MM.1S (cell line): ENCODE results near the gene IGFL1.

Source experiments
- DNase-seq: peaks from one replicate; pipeline ENCODE4 v3.0.0-alpha.2; 2015
- H2AFZ ChIP-seq: fragments of 300-600 bp; sonication (generic); 2 replicates; pipeline ENCODE4 v1.6.0; 2016; ENCODE audit warnings: antibody characterized with exemption, low read length
- H3F3A ChIP-seq: fragments of 300-600 bp; sonication (generic); 2 replicates; pipeline ENCODE4 v1.6.1; 2016; ENCODE audit warnings: mild to moderate bottlenecking, antibody characterized with exemption, low read length, moderate library complexity, mixed read lengths; ENCODE audit not compliant: insufficient read depth
- H3K27ac ChIP-seq: fragments of 300-600 bp; sonication (generic); 2 replicates; pipeline ENCODE4 v1.5.1; 2016; ENCODE audit warnings: mild to moderate bottlenecking, low read length
- H3K27me3 ChIP-seq: fragments of 300-600 bp; sonication (generic); replicated peaks from 2 replicates; pipeline ENCODE4 v1.6.0; 2016; ENCODE audit warnings: low read length; ENCODE audit not compliant: insufficient read depth
- H3K36me3 ChIP-seq: fragments of 300-600 bp; sonication (generic); replicated peaks from 2 replicates; pipeline ENCODE4 v1.6.1; 2016; ENCODE audit warnings: mild to moderate bottlenecking, low read length, mixed read lengths; ENCODE audit not compliant: insufficient read depth
- H3K4me1 ChIP-seq: fragments of 300-600 bp; sonication (generic); 2 replicates; pipeline ENCODE4 v1.6.1; 2016; ENCODE audit warnings: low read length, mixed read lengths
- H3K4me2 ChIP-seq: fragments of 300-600 bp; sonication (generic); 2 replicates; pipeline ENCODE4 v1.6.0; 2016; ENCODE audit warnings: low read depth, low read length
- H3K4me3 ChIP-seq: fragments of 300-600 bp; sonication (generic); 2 replicates; pipeline ENCODE4 v1.5.1; 2016; ENCODE audit warnings: low read length, mixed read lengths
- H3K79me2 ChIP-seq: fragments of 300-600 bp; sonication (generic); 2 replicates; pipeline ENCODE4 v1.6.1; 2016; ENCODE audit warnings: mixed run types, low read length, mixed read lengths
- H3K9ac ChIP-seq: fragments of 300-600 bp; sonication (generic); 2 replicates; pipeline ENCODE4 v1.6.1; 2016; ENCODE audit warnings: low read length, mixed read lengths
- H3K9me2 ChIP-seq: fragments of 300-600 bp; sonication (generic); replicated peaks from 2 replicates; pipeline ENCODE4 v1.6.1; 2016; ENCODE audit warnings: mild to moderate bottlenecking, low read length, mixed read lengths; ENCODE audit not compliant: insufficient read depth
- H3K9me3 ChIP-seq: fragments of 300-600 bp; sonication (generic); replicated peaks from 2 replicates; pipeline ENCODE4 v1.6.1; 2016; ENCODE audit warnings: mild to moderate bottlenecking, low read length, mixed read lengths; ENCODE audit not compliant: insufficient read depth
- H4K20me1 ChIP-seq: fragments of 300-600 bp; sonication (generic); 2 replicates; pipeline ENCODE4 v1.6.1; 2016; ENCODE audit warnings: mild to moderate bottlenecking, low read length, moderate library complexity, mixed read lengths; ENCODE audit not compliant: insufficient read depth
- EZH2 ChIP-seq: fragments of 300-600 bp; sonication (generic); optimal IDR thresholded peaks from 2 replicates; pipeline ENCODE3; 2017; ENCODE audit warnings: low read depth, mild to moderate bottlenecking, antibody characterized with exemption, low read length, mixed read lengths
- EZH2phosphoT487 ChIP-seq: fragments of 300-600 bp; sonication (generic); IDR thresholded peaks from 2 replicates; pipeline ENCODE4 v1.6.1; 2018; ENCODE audit warnings: antibody characterized with exemption, low read length
- TF ChIP-seq, protein P1 (sequence below): fragments of 300-600 bp; sonication (generic); IDR thresholded peaks from 2 replicates; pipeline ENCODE4 v1.5.1; 2016; ENCODE audit warnings: antibody characterized with exemption, low read length, mixed read lengths

Gene IGFL1

DNA sequence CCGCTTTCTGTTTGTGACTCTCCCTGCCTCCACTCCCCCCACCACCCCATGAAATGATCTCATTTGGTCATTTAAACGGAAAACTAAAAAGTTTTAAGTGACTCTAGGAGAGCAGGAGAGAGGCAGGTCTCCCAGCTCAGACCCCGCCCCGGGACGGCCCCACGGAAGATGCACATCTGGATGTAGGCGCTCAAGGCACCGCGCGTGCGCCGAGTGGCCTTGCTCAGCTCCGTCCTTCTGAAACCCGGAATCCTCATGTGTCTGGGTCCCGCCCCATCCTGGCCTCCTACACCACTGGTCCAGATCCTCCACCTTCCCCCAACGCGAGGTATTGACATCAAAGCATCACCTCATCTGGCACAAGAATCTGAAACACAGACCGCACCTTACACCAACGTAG lies 15.7 kb upstream of the IGFL1 start:
- Histone ChIP-seq H3K36me3 (no peaks in the 10 kb centered on the region), H2AFZ (no peak overlapping the region), H3K9me2 (no peaks in the 10 kb centered on the region), H4K20me1 (no peaks in the 10 kb centered on the region), H3K27me3 (peaks cover 80% of the 10 kb centered on the region), H3K27ac (no peak overlapping the region), H3K9me3 (no peaks in the 10 kb centered on the region), H3K4me2 (no peak overlapping the region), H3K4me3 (no peak overlapping the region), H3F3A (no peaks in the 10 kb centered on the region), H3K79me2 (no peaks in the 10 kb centered on the region), H3K4me1 (no peaks in the 10 kb centered on the region), H3K9ac (no peak overlapping the region)
- no peak for DNase-seq
- TF ChIP-seq EZH2, result no peak
- TF ChIP-seq, protein P1, sequence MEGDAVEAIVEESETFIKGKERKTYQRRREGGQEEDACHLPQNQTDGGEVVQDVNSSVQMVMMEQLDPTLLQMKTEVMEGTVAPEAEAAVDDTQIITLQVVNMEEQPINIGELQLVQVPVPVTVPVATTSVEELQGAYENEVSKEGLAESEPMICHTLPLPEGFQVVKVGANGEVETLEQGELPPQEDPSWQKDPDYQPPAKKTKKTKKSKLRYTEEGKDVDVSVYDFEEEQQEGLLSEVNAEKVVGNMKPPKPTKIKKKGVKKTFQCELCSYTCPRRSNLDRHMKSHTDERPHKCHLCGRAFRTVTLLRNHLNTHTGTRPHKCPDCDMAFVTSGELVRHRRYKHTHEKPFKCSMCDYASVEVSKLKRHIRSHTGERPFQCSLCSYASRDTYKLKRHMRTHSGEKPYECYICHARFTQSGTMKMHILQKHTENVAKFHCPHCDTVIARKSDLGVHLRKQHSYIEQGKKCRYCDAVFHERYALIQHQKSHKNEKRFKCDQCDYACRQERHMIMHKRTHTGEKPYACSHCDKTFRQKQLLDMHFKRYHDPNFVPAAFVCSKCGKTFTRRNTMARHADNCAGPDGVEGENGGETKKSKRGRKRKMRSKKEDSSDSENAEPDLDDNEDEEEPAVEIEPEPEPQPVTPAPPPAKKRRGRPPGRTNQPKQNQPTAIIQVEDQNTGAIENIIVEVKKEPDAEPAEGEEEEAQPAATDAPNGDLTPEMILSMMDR, result no peak
- TF ChIP-seq EZH2phosphoT487, result no peak

DNA sequence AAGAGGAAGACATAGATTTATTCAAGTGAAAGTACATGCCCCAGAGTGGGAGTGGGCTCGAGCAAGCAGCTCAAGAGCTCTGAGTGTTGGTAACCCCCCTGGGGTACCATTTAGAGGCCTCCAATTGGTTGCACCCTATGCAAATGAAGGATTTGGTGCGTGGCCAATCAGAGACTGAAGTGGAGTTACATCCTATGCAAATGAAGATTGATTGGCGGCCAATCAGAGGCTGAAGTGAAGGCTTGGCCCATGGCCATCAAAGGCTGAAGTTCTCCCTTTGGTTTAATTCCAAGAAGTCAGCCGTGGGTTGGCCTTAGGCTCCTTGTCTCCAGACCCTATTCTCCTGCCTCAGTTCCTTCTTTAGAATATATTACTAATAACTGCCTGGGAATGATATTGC lies 12.9 kb upstream of the IGFL1 start:
- H3K4me2 ChIP-seq, result no peak overlapping the region
- H3K27ac ChIP-seq, result no peak overlapping the region
- no peak overlapping the region for H3K9ac ChIP-seq
- H3K4me3 ChIP-seq, result no peak overlapping the region
- peaks cover 66% of the 10 kb centered on the region for H3K27me3 ChIP-seq
- no peaks in the 10 kb centered on the region for H3K9me3 ChIP-seq
- H3K9me2 ChIP-seq, result no peaks in the 10 kb centered on the region
- H3K4me1 ChIP-seq, result no peaks in the 10 kb centered on the region
- TF ChIP-seq EZH2phosphoT487 (no peak), EZH2 (no peak)
- TF ChIP-seq, protein P1, result no peak
- no peak for DNase-seq
- H2AFZ ChIP-seq, result no peak overlapping the region
- no peaks in the 10 kb centered on the region for H3K36me3 ChIP-seq
- no peaks in the 10 kb centered on the region for H3K79me2 ChIP-seq
- H3F3A ChIP-seq, result no peaks in the 10 kb centered on the region
- H4K20me1 ChIP-seq, result no peaks in the 10 kb centered on the region

DNA sequence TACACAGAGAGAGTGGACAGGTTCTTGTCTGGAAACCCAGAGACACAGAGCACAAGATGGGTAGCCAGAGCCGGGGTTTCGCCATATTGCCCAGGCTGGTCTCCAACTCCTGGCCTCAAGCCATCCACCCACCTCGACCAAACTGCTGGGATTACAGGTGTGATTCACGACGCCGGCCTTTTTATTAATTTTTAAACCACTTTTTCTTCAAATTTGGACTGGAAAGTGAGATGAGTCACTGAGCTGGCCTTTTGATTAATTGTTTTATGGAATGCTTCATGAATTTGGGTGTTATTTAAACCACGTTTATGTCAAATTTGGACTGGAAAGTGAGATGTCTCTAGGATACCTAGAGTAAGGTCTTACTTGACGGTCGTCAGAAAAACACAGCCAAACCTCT lies 12.1 kb upstream of the IGFL1 start:
- Histone ChIP-seq H3K4me1 (no peaks in the 10 kb centered on the region), H4K20me1 (no peaks in the 10 kb centered on the region), H2AFZ (no peak overlapping the region), H3K36me3 (no peaks in the 10 kb centered on the region), H3F3A (no peaks in the 10 kb centered on the region), H3K9me3 (no peaks in the 10 kb centered on the region), H3K4me2 (no peak overlapping the region), H3K27ac (no peak overlapping the region), H3K4me3 (no peak overlapping the region), H3K79me2 (no peaks in the 10 kb centered on the region), H3K9me2 (no peaks in the 10 kb centered on the region), H3K9ac (no peak overlapping the region), H3K27me3 (peaks cover 64% of the 10 kb centered on the region)
- DNase-seq, result no peak
- TF ChIP-seq EZH2 (no peak), EZH2phosphoT487 (no peak)
- TF ChIP-seq, protein P1, result no peak

DNA sequence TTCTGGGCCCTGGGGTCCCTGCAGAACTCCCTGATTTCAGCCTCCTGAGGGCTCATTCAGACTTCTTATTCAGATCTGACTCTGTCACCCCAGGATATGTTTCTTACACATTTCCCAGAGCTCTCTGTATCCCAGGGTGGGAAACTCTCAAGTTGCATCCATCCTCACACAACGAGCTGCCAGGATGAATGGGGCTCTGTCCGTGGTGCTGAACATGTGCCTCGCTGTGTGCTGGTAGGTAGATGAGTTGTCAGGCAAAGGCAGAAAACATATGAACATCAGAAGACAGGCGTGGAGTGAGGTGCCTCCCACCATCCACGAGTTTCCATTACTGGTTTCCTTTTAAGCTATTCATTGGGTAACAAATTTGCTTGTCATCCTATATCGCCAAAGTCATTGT lies 11.4 kb upstream of the IGFL1 start:
- Histone ChIP-seq H3K9me2 (no peaks in the 10 kb centered on the region), H3K27me3 (peaks cover 63% of the 10 kb centered on the region), H3K79me2 (no peaks in the 10 kb centered on the region), H3K4me2 (no peak overlapping the region), H2AFZ (no peak overlapping the region), H4K20me1 (no peaks in the 10 kb centered on the region), H3F3A (no peaks in the 10 kb centered on the region), H3K4me3 (no peak overlapping the region), H3K9ac (no peak overlapping the region), H3K36me3 (no peaks in the 10 kb centered on the region), H3K27ac (no peak overlapping the region), H3K9me3 (no peaks in the 10 kb centered on the region), H3K4me1 (no peaks in the 10 kb centered on the region)
- no peak for TF ChIP-seq EZH2phosphoT487
- TF ChIP-seq, protein P1, result no peak
- TF ChIP-seq EZH2, result no peak
- peak; percentile 46 for DNase-seq
